ENCODE results near the gene SNX9.
"Not testable (repeated sequence)": the region's sequence is repeated elsewhere in the genome, so short reads cannot be mapped to it uniquely, and the experiment has no call there.

SNX9 gene

GRCh38 chr6:157966589-157966977, 143.5 kb downstream of the SNX9 start:
- WGBS (ENCODE audit: insufficient coverage, insufficient read length): no CpG with 5 or more reads among the region's 8 CpGs
- H3K27me3 ChIP-seq (ENCODE audit: control insufficient read depth, insufficient read depth, low read length): no peaks in the 10 kb centered on the region
- DNase-seq (ENCODE audit: low read depth, low spot score): no peak
- H3K4me1 ChIP-seq (ENCODE audit: control insufficient read depth, insufficient read depth, low read length): peaks cover 5% of the 10 kb centered on the region
- no peak overlapping the region for H3K4me3 ChIP-seq (ENCODE audit: low read length)
- no peaks in the 10 kb centered on the region for H3K36me3 ChIP-seq (ENCODE audit: control insufficient read depth, insufficient read depth, low read length)
- no peak overlapping the region for H3K27ac ChIP-seq (ENCODE audit: low read length)
- H3K9me3 ChIP-seq (ENCODE audit: control insufficient read depth, insufficient read depth, low read length): no peaks in the 10 kb centered on the region

DNA sequence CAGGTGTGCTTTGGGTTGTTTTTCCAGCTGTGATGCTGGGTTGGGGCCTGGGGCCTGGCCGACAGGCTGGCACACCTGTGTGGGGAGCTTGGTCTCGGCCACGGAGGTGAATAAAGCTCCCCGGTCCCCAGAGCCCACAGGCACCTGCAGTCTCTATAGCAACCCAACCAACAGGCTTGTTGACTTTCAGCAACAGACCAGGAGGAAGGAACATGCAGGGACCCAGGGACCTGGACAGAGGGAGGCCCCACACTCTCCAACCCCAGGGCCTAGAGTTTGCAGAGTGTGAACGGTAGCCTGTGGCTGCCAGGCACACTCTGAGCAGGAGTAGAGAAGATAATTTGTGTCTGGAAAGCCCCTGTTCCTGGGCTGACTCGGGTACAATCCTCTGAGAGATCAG, 144.0 kb downstream of the SNX9 start:
- peaks cover 5% of the 10 kb centered on the region for H3K4me1 ChIP-seq (ENCODE audit: control insufficient read depth, insufficient read depth, low read length)
- no peak overlapping the region for H3K4me3 ChIP-seq (ENCODE audit: low read length)
- H3K36me3 ChIP-seq (ENCODE audit: control insufficient read depth, insufficient read depth, low read length): no peaks in the 10 kb centered on the region
- H3K9me3 ChIP-seq (ENCODE audit: control insufficient read depth, insufficient read depth, low read length): no peaks in the 10 kb centered on the region
- DNase-seq (ENCODE audit: low read depth, low spot score): no peak
- H3K27me3 ChIP-seq (ENCODE audit: control insufficient read depth, insufficient read depth, low read length): no peaks in the 10 kb centered on the region
- WGBS (ENCODE audit: insufficient coverage, insufficient read length): no CpG with 5 or more reads among the region's 6 CpGs
- no peak overlapping the region for H3K27ac ChIP-seq (ENCODE audit: low read length)

- Histone ChIP-seq H3K36me3 (ENCODE audit: control insufficient read depth, insufficient read depth, low read length) (no peaks in the 10 kb centered on the region), H3K4me3 (ENCODE audit: low read length) (no peak overlapping the region), H3K27ac (ENCODE audit: low read length) (no peak overlapping the region), H3K27me3 (ENCODE audit: control insufficient read depth, insufficient read depth, low read length) (no peaks in the 10 kb centered on the region), H3K4me1 (ENCODE audit: control insufficient read depth, insufficient read depth, low read length) (peaks cover 5% of the 10 kb centered on the region), H3K9me3 (ENCODE audit: control insufficient read depth, insufficient read depth, low read length) (no peaks in the 10 kb centered on the region)
- no CpG with 5 or more reads among the region's 8 CpGs for WGBS (ENCODE audit: insufficient coverage, insufficient read length)
- no peak for DNase-seq (ENCODE audit: low read depth, low spot score)
Observed at GRCh38 chr6:157967486-157967885, 144.4 kb downstream of the SNX9 start.

GRCh38 chr6:157972177-157972576, 149.1 kb downstream of the SNX9 start:
- H3K4me3 ChIP-seq (ENCODE audit: low read length); H3K4me1 ChIP-seq (ENCODE audit: control insufficient read depth, insufficient read depth, low read length); H3K27me3 ChIP-seq (ENCODE audit: control insufficient read depth, insufficient read depth, low read length); H3K9me3 ChIP-seq (ENCODE audit: control insufficient read depth, insufficient read depth, low read length); H3K27ac ChIP-seq (ENCODE audit: low read length); DNase-seq (ENCODE audit: low read depth, low spot score); H3K36me3 ChIP-seq (ENCODE audit: control insufficient read depth, insufficient read depth, low read length): not testable (repeated sequence)
- no CpG with 5 or more reads among the region's 3 CpGs for WGBS (ENCODE audit: insufficient coverage, insufficient read length)

GRCh38 chr6:157974341-157974894, 151.4 kb downstream of the SNX9 start:
- WGBS (ENCODE audit: insufficient coverage, insufficient read length): no CpG with 5 or more reads among the region's 9 CpGs
- Histone ChIP-seq H3K27ac (ENCODE audit: low read length) (no peak overlapping the region), H3K27me3 (ENCODE audit: control insufficient read depth, insufficient read depth, low read length) (no peaks in the 10 kb centered on the region), H3K4me3 (ENCODE audit: low read length) (no peak overlapping the region), H3K9me3 (ENCODE audit: control insufficient read depth, insufficient read depth, low read length) (no peaks in the 10 kb centered on the region), H3K36me3 (ENCODE audit: control insufficient read depth, insufficient read depth, low read length) (no peaks in the 10 kb centered on the region), H3K4me1 (ENCODE audit: control insufficient read depth, insufficient read depth, low read length) (no peaks in the 10 kb centered on the region)
- DNase-seq (ENCODE audit: low read depth, low spot score): no peak

GRCh38 chr6:157974967-157975366, 151.9 kb downstream of the SNX9 start:
- Histone ChIP-seq H3K27ac (ENCODE audit: low read length) (no peak overlapping the region), H3K4me3 (ENCODE audit: low read length) (no peak overlapping the region)
- WGBS (ENCODE audit: insufficient coverage, insufficient read length): no CpG with 5 or more reads among the region's 3 CpGs

GRCh38 chr6:157975456-157975855, 152.4 kb downstream of the SNX9 start:
- no peaks in the 10 kb centered on the region for H3K27me3 ChIP-seq (ENCODE audit: control insufficient read depth, insufficient read depth, low read length)
- H3K27ac ChIP-seq (ENCODE audit: low read length): no peak overlapping the region
- H3K9me3 ChIP-seq (ENCODE audit: control insufficient read depth, insufficient read depth, low read length): no peaks in the 10 kb centered on the region
- no peaks in the 10 kb centered on the region for H3K4me1 ChIP-seq (ENCODE audit: control insufficient read depth, insufficient read depth, low read length)
- no CpG with 5 or more reads among the region's 2 CpGs for WGBS (ENCODE audit: insufficient coverage, insufficient read length)
- DNase-seq (ENCODE audit: low read depth, low spot score): no peak
- H3K36me3 ChIP-seq (ENCODE audit: control insufficient read depth, insufficient read depth, low read length): no peaks in the 10 kb centered on the region
- H3K4me3 ChIP-seq (ENCODE audit: low read length): no peak overlapping the region

More at GRCh38 chr6:157974967-157975366, 151.9 kb downstream of the SNX9 start:
- Histone ChIP-seq H3K4me1 (ENCODE audit: control insufficient read depth, insufficient read depth, low read length) (no peaks in the 10 kb centered on the region), H3K9me3 (ENCODE audit: control insufficient read depth, insufficient read depth, low read length) (no peaks in the 10 kb centered on the region), H3K27me3 (ENCODE audit: control insufficient read depth, insufficient read depth, low read length) (no peaks in the 10 kb centered on the region), H3K36me3 (ENCODE audit: control insufficient read depth, insufficient read depth, low read length) (no peaks in the 10 kb centered on the region)
- DNase-seq (ENCODE audit: low read depth, low spot score): no peak

GRCh38 chr6:157976345-157977175, 153.5 kb downstream of the SNX9 start:
- H3K27ac ChIP-seq (ENCODE audit: low read length): no peak overlapping the region
- no CpG with 5 or more reads among the region's 21 CpGs for WGBS (ENCODE audit: insufficient coverage, insufficient read length)

DNA sequence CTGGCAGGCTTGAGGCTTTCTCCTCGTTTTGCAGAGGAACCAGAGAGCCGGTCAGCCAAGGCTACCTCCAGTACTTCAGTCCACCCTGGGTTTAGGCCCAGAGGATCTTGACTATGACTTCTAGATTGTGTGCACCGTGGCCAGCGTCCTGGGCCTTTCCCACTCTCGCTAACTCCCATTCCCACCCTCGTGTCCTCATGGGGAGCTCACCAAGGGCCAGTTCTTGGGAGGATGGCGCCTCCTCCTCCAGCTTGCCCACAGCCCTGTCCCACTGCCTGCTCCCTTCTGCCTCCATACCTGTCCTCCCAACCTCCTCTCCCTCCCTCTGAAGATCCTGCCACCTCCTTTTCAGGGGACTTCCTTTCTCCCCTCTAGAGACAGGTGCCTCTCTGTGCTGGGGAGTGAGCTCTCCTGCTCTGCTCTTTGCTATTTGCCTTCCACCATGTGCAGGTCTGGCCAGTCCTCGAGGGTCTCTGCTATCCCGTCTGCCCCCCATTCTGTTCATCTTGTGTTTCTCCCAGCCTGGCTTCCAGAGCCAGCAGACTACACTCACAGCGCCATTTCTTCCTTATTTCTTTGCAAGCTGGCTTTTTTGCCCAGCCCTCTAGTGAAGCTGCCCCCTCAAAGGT, 154.2 kb downstream of the SNX9 start:
- H3K36me3 ChIP-seq (ENCODE audit: control insufficient read depth, insufficient read depth, low read length): no peaks in the 10 kb centered on the region
- H3K4me3 ChIP-seq (ENCODE audit: low read length): no peak overlapping the region
- no CpG with 5 or more reads among the region's 10 CpGs for WGBS (ENCODE audit: insufficient coverage, insufficient read length)

More at GRCh38 chr6:157976345-157977175, 153.5 kb downstream of the SNX9 start:
- DNase-seq (ENCODE audit: low read depth, low spot score): no peak
- Histone ChIP-seq H3K4me1 (ENCODE audit: control insufficient read depth, insufficient read depth, low read length) (no peaks in the 10 kb centered on the region), H3K4me3 (ENCODE audit: low read length) (no peak overlapping the region), H3K27me3 (ENCODE audit: control insufficient read depth, insufficient read depth, low read length) (no peaks in the 10 kb centered on the region), H3K9me3 (ENCODE audit: control insufficient read depth, insufficient read depth, low read length) (no peaks in the 10 kb centered on the region), H3K36me3 (ENCODE audit: control insufficient read depth, insufficient read depth, low read length) (no peaks in the 10 kb centered on the region)

DNA sequence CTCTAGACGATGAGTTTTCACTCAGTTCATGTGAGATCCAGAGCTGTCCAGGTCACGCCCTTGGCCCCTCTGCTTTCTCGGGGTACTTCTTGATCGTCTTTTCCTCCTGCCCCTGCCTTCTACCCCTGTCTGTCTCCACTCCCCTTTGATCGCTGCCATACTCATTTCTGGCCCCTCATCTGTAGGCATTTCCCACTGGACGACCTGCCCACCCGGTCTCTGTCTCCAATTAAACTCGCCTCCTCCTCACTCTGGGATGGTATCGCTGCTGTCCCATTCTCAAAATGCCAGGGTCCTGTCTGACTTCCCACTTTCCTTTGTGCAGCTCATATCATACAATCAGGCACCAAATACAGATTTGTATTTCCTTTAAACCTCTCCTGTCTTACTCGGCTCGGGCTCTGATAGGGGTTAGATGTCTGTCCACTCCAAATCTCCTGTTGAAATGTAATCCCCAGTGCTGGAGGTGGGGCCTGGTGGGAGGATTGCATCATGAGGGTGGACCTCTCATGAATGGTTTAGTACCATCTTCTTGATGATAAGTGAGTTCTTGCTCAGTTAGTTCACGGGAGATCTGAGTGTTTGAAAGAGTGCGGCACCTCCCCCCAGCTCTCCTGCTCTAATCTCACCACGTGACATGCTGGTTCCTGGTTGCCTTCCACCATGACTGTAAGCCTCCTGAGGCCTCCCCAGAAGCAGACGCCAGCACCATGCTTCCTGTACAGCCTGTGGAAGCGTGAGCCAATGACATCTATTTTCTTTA, 155.2 kb downstream of the SNX9 start:
- H3K4me3 ChIP-seq (ENCODE audit: low read length): no peak overlapping the region
- H3K27ac ChIP-seq (ENCODE audit: low read length): no peak overlapping the region
- no peaks in the 10 kb centered on the region for H3K27me3 ChIP-seq (ENCODE audit: control insufficient read depth, insufficient read depth, low read length)
- no peaks in the 10 kb centered on the region for H3K9me3 ChIP-seq (ENCODE audit: control insufficient read depth, insufficient read depth, low read length)
- no CpG with 5 or more reads among the region's 16 CpGs for WGBS (ENCODE audit: insufficient coverage, insufficient read length)
- H3K4me1 ChIP-seq (ENCODE audit: control insufficient read depth, insufficient read depth, low read length): no peaks in the 10 kb centered on the region
- DNase-seq (ENCODE audit: low read depth, low spot score): no peak
- no peaks in the 10 kb centered on the region for H3K36me3 ChIP-seq (ENCODE audit: control insufficient read depth, insufficient read depth, low read length)

More for the DNA sequence above, 154.2 kb downstream of the SNX9 start:
- no peaks in the 10 kb centered on the region for H3K9me3 ChIP-seq (ENCODE audit: control insufficient read depth, insufficient read depth, low read length)
- no peak overlapping the region for H3K27ac ChIP-seq (ENCODE audit: low read length)
- H3K27me3 ChIP-seq (ENCODE audit: control insufficient read depth, insufficient read depth, low read length): no peaks in the 10 kb centered on the region
- H3K4me1 ChIP-seq (ENCODE audit: control insufficient read depth, insufficient read depth, low read length): no peaks in the 10 kb centered on the region
- DNase-seq (ENCODE audit: low read depth, low spot score): no peak

Measured in iPS DF 6.9 (cell line).